Measurements from ENCODE around the gene AXL. TPM values are rescaled to one million over a fixed set of nuclear protein-coding genes. Genes with fewer than 3 reads are reported as not detected.
"Not testable (repeated sequence)": the region's sequence is repeated elsewhere in the genome, so short reads cannot be mapped to it uniquely, and the experiment has no call there.

The AXL gene
- total and polyA plus RNA-seq, 3 donors from 2014 or later, result 56.0 to 150 (median 98.2) TPM

DNA sequence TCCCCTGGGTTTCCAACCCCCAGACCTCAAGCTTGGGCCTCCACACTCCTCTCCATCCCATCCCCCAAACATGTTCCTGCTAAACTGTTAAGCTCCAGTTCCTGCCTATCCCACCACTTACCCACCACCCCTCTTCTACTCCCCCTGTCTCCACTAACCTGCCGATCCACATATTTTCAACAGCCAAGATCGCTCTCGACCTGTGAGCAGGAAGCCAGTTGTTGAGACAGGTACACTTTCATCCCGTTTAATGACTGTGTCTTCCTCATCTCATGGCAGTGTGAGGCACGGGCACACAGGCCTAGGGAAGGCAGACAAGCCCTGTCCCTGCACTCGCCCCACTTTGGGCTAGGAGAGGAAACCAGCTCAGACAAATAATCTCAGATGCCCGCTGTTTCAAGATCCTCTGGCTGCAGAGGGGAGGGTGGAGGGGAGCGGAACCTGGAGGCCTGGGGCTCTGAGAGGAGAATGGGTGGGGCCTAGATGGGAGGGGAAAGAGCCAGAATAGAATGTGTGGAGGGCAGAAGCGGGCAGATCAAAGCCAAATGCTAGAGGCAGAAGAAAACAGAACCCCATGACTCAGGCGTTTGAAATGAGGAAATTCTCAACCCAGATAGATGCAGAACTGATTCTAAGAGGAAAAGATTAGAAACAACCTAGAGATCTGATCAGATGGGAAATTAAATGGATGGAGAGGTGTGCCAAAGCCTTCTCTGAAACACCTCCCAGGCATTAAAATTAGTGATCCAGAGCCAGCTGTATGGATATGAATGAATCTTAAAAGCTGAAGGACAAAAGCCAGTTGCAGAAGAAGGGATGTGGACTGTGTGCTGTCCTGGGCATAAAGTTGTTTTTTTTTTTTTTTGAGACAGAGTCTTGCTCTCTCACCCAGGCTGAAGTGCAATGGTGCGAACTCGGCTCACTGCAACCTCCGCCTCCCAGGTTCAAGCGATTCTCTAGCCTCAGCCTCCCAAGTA is 42.9 kb upstream of the AXL start:
- WGBS, 2 donors, result 51 to 54% methylated on average over 14 of the region's 14 CpGs
- DNase-seq, result no peak
- no peak for TF ChIP-seq POLR2A (IDR thresholded peaks at IDR 0.05)
- TF ChIP-seq, protein P1, sequence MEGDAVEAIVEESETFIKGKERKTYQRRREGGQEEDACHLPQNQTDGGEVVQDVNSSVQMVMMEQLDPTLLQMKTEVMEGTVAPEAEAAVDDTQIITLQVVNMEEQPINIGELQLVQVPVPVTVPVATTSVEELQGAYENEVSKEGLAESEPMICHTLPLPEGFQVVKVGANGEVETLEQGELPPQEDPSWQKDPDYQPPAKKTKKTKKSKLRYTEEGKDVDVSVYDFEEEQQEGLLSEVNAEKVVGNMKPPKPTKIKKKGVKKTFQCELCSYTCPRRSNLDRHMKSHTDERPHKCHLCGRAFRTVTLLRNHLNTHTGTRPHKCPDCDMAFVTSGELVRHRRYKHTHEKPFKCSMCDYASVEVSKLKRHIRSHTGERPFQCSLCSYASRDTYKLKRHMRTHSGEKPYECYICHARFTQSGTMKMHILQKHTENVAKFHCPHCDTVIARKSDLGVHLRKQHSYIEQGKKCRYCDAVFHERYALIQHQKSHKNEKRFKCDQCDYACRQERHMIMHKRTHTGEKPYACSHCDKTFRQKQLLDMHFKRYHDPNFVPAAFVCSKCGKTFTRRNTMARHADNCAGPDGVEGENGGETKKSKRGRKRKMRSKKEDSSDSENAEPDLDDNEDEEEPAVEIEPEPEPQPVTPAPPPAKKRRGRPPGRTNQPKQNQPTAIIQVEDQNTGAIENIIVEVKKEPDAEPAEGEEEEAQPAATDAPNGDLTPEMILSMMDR (IDR thresholded peaks at IDR 0.05), result no peak
- Histone ChIP-seq H3K36me3 (ENCODE audit: low read depth, missing control alignments) (no peaks in the 10 kb centered on the region), H3K27me3 (no peaks in the 10 kb centered on the region), H3K4me1 (no peaks in the 10 kb centered on the region), H3K27ac (no peak overlapping the region), H3K4me3 (no peak overlapping the region), H3K9me3 (no peaks in the 10 kb centered on the region)
- intact Hi-C loops (cut with DNase I; ENCODE audit: low total_unique reads), result no loop called here

DNA sequence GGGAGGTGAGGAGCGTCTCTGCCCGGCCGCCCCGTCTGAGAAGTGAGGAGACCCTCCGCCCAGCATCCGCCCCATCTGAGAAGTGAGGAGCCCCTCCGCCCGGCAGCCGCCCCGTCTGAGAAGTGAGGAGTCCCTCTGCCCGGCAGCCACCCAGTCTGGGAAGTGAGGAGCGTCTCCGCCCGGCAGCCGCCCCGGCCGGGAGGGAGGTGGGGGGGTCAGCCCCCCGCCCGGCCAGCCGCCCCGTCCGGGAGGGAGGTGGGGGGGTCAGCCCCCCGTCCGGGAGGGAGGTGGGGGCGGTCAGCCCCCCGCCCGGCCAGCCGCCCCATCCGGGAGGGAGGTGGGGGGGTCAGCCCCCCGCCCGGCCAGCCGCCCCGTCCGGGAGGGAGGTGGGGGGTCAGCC is 38.9 kb upstream of the AXL start:
- H3K4me3 ChIP-seq; H3K27me3 ChIP-seq; H3K36me3 ChIP-seq (ENCODE audit: low read depth, missing control alignments); DNase-seq; H3K27ac ChIP-seq; H3K4me1 ChIP-seq; intact Hi-C loops (cut with DNase I; ENCODE audit: low total_unique reads); H3K9me3 ChIP-seq: not testable (repeated sequence)
- 84% methylated on average over 7 of the region's 34 CpGs; no CpG with 5 or more reads in 1 of the 2 donors for WGBS, 2 donors

- TF ChIP-seq POLR2A (IDR thresholded peaks at IDR 0.05), result no peak
- TF ChIP-seq, protein P1 (IDR thresholded peaks at IDR 0.05), result no peak
- no peak overlapping the region for H3K27ac ChIP-seq
- no peaks in the 10 kb centered on the region for H3K27me3 ChIP-seq
- whole genome bisulfite sequencing, 2 donors, result 82 to 87% methylated on average over 8 of the region's 8 CpGs
- no peaks in the 10 kb centered on the region for H3K36me3 ChIP-seq (ENCODE audit: low read depth, missing control alignments)
- no peaks in the 10 kb centered on the region for H3K4me1 ChIP-seq
- no peaks in the 10 kb centered on the region for H3K9me3 ChIP-seq
- intact Hi-C loops (cut with DNase I; ENCODE audit: low total_unique reads), result no loop called here
- no peak overlapping the region for H3K4me3 ChIP-seq
- DNase-seq, result no peak
Observed at GRCh38 chr19:41186971-41187883, 31.8 kb upstream of the AXL start.

DNA sequence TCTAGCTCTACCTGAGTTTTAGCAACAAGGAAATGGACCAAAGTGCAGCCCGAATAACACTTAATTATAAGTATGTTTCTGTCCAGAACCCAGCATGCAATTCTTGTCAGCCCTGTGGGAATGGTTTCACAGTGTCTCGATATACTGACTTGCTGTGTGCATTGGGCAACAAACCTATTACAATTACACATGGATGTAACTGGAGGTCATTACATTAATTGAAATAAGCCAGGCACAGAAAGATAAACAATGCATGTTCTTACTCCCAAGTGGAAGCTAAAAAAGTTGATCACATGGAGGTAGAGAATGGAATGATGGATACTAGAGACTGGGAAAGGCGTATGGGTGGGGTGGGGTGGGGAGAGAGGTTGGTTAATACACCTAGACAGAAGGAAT is 31.1 kb upstream of the AXL start:
- no peak overlapping the region for H3K27ac ChIP-seq
- no peaks in the 10 kb centered on the region for H3K9me3 ChIP-seq
- DNase-seq, result no peak
- H3K36me3 ChIP-seq (ENCODE audit: low read depth, missing control alignments), result no peaks in the 10 kb centered on the region
- intact Hi-C loops (cut with DNase I; ENCODE audit: low total_unique reads), result no loop called here
- H3K27me3 ChIP-seq, result no peaks in the 10 kb centered on the region
- no peak overlapping the region for H3K4me3 ChIP-seq
- WGBS, 2 donors, result 88 to 89% methylated on average over 3 of the region's 3 CpGs
- H3K4me1 ChIP-seq, result no peaks in the 10 kb centered on the region
- TF ChIP-seq POLR2A (IDR thresholded peaks at IDR 0.05), result no peak
- TF ChIP-seq, protein P1 (IDR thresholded peaks at IDR 0.05), result no peak
